ENCODE results near the gene IL2.

Gene IL2

DNA sequence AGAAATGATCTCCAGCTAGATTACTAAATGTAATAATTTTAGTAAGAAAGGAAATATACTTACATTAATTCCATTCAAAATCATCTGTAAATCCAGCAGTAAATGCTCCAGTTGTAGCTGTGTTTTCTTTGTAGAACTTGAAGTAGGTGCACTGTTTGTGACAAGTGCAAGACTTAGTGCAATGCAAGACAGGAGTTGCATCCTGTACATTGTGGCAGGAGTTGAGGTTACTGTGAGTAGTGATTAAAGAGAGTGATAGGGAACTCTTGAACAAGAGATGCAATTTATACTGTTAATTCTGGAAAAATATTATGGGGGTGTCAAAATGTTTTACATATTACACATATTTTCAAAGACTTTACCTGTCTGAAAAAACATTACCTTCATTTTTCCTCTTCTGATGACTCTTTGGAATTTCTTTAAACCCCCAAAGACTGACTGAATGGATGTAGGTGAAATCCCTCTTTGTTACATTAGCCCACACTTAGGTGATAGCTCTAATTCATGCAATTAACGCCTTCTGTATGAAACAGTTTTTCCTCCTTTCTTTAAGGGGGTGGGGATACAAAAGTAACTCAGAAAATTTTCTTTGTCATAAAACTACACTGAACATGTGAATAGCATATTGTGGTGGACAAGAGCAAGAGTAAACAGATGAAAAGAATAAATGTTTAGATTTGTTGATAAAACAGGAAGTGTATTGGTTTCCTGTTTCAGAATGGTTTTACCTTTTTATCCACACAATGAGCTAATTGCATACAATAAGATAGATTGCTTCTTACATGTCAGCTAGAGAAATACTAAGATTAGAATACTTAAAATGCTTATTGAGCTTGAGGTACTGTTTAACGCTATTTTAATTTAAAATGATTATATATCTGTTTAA, at the start of gene IL2:
IL2 (minus strand) TSS at position 495 of the 886 bp plus-strand sequence; CDS start at position 210, 285 bp downstream.
- Mint-ChIP-seq H3K9me3 (no peaks in the 10 kb centered on the region), H3K4me1 (ENCODE audit: low read depth) (peaks cover 58% of the 10 kb centered on the region), H3K27me3 (no peaks in the 10 kb centered on the region), H3K4me3 (peak within 1 kb of the TSS; percentile 83), H3K27ac (peak within 1 kb of the TSS; percentile 97), H3K36me3 (ENCODE audit: low read depth) (peaks cover 38% of the 10 kb centered on the region)

DNA sequence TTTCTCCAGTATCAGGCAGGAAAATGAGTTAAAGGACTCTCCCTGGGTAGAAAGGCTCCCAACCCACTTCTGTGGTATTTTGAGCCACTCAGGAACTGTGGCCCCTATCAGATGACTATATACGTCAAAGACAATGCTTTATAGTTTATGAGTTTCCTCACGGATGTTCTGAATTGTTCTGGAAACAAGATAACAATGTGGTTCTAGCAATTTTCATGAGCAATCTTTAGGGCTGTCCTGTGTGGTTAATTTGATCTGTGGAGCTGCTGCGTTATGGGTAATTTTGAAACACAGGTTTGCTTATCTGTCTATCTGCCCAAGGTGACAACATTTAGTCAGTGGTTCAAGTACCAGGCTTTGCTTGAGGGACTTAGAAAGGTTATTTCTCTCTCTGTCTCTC, 46.7 kb upstream of the IL2 start:
- peaks cover 13% of the 10 kb centered on the region for H3K27me3 Mint-ChIP-seq
- H3K9me3 Mint-ChIP-seq = peaks cover 3% of the 10 kb centered on the region
- H3K27ac Mint-ChIP-seq = peak overlapping the region; percentile 75
- H3K4me1 Mint-ChIP-seq (ENCODE audit: low read depth) = peaks cover 47% of the 10 kb centered on the region
- H3K4me3 Mint-ChIP-seq = no peak overlapping the region
- H3K36me3 Mint-ChIP-seq (ENCODE audit: low read depth) = no peaks in the 10 kb centered on the region

DNA sequence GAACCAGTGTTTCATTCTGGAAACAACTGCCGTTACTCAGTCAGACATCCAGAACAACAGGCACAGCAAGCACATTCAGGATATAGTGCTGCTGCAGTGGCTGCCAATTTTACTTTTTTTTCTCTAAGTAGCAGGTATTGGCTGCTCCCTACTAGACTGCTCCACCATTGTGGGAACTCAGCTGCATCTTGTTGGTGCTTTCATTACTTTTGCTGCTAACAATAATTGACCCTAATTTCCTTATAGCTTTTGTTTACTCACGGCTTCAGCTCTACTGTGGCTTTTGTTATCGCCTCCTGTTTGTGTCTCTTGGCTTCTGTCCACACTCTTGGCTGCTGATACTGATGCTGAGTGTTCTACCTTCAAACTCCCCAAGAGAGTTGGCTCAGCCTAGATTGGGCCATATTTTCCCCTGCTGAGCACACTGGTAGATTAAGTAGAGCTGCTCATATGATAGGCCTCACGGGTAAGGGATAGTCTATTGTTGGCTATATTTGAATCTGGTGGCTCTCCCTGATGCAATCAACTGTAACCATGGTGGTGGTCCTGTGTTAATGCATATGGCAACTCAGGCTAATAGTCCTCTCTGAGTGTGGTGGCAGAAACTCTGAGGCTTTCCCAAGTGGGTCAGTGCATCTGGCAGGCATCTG, 44.5 kb upstream of the IL2 start:
- Mint-ChIP-seq H3K4me1 (ENCODE audit: low read depth) (peaks cover 26% of the 10 kb centered on the region), H3K27ac (no peak overlapping the region), H3K4me3 (no peak overlapping the region), H3K27me3 (peaks cover 10% of the 10 kb centered on the region), H3K36me3 (ENCODE audit: low read depth) (no peaks in the 10 kb centered on the region), H3K9me3 (peaks cover 3% of the 10 kb centered on the region)

DNA sequence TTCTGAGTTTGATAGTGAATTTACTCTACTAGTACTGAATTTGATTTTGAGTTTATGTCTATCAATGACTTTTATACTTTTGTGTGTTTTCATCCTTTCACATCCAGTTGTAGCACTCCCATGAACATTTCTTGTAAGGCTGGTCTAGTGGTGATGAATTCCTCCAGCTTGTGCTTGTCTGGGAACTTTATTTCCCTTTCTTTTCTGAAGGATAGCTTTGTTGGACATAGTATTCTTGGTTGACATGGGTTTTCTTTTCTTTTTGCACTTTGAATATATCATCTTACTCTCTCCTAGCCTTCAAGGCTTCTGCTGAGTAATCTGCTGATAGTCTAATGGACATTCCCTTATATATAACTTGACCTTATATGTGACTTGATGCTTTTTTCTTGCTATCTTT, 32.5 kb upstream of the IL2 start:
- no peak overlapping the region for H3K4me3 Mint-ChIP-seq
- peaks cover 13% of the 10 kb centered on the region for H3K27me3 Mint-ChIP-seq
- no peaks in the 10 kb centered on the region for H3K4me1 Mint-ChIP-seq (ENCODE audit: low read depth)
- no peak overlapping the region for H3K27ac Mint-ChIP-seq
- H3K9me3 Mint-ChIP-seq = peaks cover 22% of the 10 kb centered on the region
- H3K36me3 Mint-ChIP-seq (ENCODE audit: low read depth) = peaks cover 7% of the 10 kb centered on the region

DNA sequence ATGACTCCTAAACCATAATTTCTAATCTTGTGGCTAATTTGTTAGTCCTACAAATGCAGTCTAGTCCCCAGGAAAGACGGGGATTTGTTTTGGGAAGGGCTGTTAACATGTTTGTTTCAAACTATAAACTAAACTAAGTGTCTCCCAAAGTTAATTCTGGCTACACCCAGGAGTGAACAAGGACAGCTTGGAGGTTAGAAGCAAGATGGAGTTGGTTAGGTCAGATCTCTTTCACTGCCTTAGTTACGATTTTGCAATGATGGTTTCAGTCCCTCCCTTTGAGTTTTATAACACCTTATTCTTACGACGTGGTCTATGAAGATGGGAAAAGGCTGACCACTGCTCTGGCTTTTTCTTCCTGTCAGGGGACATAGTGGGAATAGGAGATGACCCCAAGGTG, 27.0 kb upstream of the IL2 start:
- Mint-ChIP-seq H3K27me3 (peaks cover 21% of the 10 kb centered on the region), H3K9me3 (peaks cover 9% of the 10 kb centered on the region), H3K4me3 (no peak overlapping the region), H3K4me1 (ENCODE audit: low read depth) (peaks cover 10% of the 10 kb centered on the region), H3K36me3 (ENCODE audit: low read depth) (no peaks in the 10 kb centered on the region), H3K27ac (no peak overlapping the region)

DNA sequence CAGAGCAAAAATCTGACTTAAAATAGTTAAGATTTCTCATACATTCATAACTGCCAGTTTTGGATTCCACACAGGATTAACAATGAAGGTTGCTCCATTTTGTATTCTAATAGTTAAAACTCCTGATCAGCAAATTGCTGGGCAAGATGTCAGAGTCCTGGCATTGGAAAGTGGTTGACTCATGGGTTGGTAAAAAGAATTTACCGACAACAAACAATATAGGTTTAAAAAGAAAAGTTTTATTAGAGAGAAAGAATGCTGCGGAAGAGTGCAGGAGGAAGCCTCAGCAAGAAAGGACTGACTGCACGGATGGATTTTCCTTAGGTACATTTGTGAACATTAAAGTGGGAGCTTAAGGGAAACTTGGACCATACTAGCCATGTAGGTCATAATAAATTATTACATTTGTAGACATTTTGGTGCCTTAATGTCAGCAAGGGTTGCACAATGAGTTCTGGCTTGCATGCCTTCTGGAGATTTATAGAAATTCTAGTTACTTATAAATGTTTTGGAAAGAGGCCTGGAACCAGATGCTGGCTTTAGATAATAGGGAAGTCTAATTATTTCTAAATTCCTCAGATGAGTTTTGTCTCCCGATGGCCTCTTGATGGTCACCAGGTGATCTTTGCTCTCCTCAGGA, 25.4 kb upstream of the IL2 start:
- no peak overlapping the region for H3K4me3 Mint-ChIP-seq
- peaks cover 2% of the 10 kb centered on the region for H3K9me3 Mint-ChIP-seq
- no peak overlapping the region for H3K27ac Mint-ChIP-seq
- H3K27me3 Mint-ChIP-seq = peaks cover 12% of the 10 kb centered on the region
- H3K4me1 Mint-ChIP-seq (ENCODE audit: low read depth) = peaks cover 17% of the 10 kb centered on the region
- H3K36me3 Mint-ChIP-seq (ENCODE audit: low read depth) = no peaks in the 10 kb centered on the region

DNA sequence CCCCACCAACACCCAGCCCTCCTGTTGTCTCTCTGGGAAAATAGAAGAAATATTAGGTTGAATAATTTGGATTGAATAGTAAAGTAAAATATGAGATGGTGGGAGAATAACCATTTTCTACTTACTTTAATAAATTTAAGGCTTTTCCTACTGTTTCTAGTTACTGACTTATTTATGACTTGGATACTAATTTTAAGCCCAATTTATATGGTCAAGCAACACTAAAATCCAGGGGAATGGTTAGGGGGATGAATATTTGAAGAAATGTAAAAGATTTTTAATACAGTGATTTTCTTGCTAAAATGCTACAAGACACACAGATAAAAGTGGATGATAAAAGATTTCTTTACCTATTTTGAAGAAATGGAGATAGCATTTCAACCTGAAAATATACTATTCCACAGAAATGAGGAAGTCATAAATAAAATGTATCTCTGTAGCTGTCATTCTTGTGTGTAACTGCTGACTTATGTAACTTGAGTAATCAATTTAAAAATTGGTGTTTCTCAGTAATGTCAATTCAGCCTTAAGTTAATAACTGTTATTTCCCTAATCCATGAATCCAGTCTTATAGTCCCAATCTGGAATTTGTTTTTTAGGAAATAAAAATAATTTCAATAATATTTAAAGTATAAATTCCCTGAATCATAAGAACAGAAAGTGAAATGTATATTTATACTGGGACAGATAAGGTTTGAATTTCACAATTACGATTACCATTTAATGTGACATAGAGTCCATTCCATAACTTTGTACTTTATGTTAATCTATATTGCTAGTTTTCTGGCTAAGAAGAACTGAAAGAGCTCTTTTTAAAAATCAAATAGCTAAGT, 24.3 kb upstream of the IL2 start:
- Mint-ChIP-seq H3K4me3 (no peak overlapping the region), H3K27ac (no peak overlapping the region), H3K27me3 (peaks cover 8% of the 10 kb centered on the region), H3K9me3 (peaks cover 1% of the 10 kb centered on the region), H3K4me1 (ENCODE audit: low read depth) (peaks cover 24% of the 10 kb centered on the region), H3K36me3 (ENCODE audit: low read depth) (no peaks in the 10 kb centered on the region)

DNA sequence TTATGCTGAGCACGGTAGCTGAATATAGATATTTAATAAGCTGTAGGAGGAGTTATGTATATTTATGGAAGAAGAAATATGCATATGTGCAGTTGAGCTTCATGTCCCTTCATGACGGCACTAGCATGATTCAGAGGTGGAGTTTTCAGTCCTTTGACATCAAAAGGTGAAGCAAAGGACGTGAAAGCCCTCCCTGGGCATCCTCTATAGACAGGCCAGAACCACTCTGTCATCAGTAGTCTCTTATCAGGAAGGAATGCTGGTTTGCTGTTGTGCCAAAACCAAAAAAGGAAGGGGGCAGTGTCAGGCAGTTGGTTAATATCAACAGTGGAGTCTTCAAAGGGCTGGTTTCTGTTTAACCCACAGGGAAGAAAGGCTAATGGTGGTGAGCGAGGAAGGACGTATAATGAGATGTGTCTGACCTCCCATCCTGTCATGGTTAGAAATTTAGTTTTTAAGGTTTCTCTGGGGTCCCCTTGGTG, 23.5 kb upstream of the IL2 start:
- no peaks in the 10 kb centered on the region for H3K36me3 Mint-ChIP-seq (ENCODE audit: low read depth)
- no peak overlapping the region for H3K4me3 Mint-ChIP-seq
- H3K27ac Mint-ChIP-seq = no peak overlapping the region
- peaks cover 24% of the 10 kb centered on the region for H3K4me1 Mint-ChIP-seq (ENCODE audit: low read depth)
- peaks cover 3% of the 10 kb centered on the region for H3K9me3 Mint-ChIP-seq
- peaks cover 8% of the 10 kb centered on the region for H3K27me3 Mint-ChIP-seq

DNA sequence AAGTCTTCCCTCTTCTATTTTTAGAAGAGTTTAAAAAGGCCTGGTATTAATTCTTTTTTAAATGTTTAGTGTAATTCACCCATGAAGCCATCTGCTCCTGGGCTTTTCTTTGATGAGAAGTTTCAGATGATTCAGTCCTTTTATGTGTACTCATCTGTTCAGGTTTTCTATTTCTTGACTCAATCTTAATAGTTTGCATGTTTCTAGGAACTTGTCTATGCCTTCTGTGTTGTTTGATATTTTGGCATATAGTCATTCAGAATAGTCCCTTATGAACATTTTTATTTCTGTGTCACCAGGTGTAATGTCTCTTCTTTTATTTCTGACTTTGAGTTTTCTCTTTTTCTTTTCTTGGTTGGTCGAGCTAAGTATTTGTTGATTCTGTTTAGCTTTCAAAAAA, 20.2 kb upstream of the IL2 start:
- peaks cover 8% of the 10 kb centered on the region for H3K27me3 Mint-ChIP-seq
- peaks cover 24% of the 10 kb centered on the region for H3K4me1 Mint-ChIP-seq (ENCODE audit: low read depth)
- peaks cover 3% of the 10 kb centered on the region for H3K9me3 Mint-ChIP-seq
- H3K27ac Mint-ChIP-seq = no peak overlapping the region
- no peak overlapping the region for H3K4me3 Mint-ChIP-seq
- H3K36me3 Mint-ChIP-seq (ENCODE audit: low read depth) = no peaks in the 10 kb centered on the region

DNA sequence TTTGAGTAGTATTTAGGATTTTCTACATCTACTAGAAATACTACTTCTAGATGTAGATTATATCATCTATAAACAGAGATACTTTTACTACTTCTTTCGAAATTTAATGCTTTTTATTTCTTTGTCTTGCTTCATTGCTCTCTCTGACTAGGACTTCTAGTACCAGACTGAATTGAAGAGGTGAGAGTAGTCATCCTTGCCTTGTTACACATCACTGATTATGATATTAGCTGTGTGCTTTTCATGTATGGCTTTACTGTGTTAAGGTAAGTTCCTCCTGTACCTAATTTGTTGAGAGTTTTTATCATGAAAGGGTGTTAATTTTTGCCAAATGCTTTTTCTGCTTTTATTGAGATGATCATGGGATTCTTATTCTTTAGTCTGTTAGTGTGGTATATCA, 19.6 kb upstream of the IL2 start:
- H3K36me3 Mint-ChIP-seq (ENCODE audit: low read depth) = no peaks in the 10 kb centered on the region
- H3K9me3 Mint-ChIP-seq = peaks cover 3% of the 10 kb centered on the region
- H3K4me3 Mint-ChIP-seq = no peak overlapping the region
- H3K27me3 Mint-ChIP-seq = peaks cover 8% of the 10 kb centered on the region
- no peak overlapping the region for H3K27ac Mint-ChIP-seq
- H3K4me1 Mint-ChIP-seq (ENCODE audit: low read depth) = peaks cover 24% of the 10 kb centered on the region

DNA sequence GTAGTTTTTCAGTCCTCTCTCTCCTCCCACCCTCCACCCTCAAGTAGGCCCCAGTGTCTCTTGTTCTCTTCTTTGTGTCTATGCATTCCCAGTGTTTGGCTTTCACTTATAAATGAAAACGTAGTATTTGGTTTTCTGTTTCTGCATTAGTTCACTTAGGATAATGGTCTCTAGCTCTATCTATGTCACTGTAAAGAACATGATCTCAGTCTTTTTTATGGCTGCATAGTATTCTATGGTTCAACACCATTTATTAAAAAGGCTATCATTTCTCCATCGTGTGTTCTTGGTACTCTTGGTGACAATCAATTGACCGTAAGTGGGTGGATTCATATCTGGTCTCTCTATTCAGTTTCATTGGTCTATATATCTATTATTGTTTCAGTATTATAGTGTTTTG, 18.7 kb upstream of the IL2 start:
- Mint-ChIP-seq H3K9me3 (peaks cover 3% of the 10 kb centered on the region), H3K4me3 (no peak overlapping the region), H3K4me1 (ENCODE audit: low read depth) (peaks cover 22% of the 10 kb centered on the region), H3K36me3 (ENCODE audit: low read depth) (no peaks in the 10 kb centered on the region), H3K27ac (no peak overlapping the region), H3K27me3 (peaks cover 5% of the 10 kb centered on the region)

DNA sequence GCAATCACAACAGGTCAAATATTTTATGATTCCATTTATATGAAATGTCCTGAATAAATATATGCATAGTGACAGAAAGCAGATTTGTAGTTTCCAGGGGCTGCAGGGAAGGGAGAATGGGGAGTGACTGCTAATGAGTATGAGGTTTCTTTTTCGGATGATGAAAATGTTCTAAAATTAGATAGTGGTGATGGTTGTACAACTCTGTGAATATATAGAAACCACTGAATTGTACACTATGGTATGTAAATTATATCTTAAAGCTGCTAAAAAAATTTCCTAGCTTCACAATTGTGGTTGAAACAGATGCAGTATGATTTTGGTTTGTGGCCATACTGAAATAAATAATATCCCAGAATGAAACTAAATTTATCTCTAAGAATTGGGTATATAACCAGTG, 12.9 kb upstream of the IL2 start:
- Mint-ChIP-seq H3K4me1 (ENCODE audit: low read depth) (peaks cover 7% of the 10 kb centered on the region), H3K9me3 (peaks cover 2% of the 10 kb centered on the region), H3K36me3 (ENCODE audit: low read depth) (no peaks in the 10 kb centered on the region), H3K27me3 (no peaks in the 10 kb centered on the region), H3K4me3 (no peak overlapping the region), H3K27ac (no peak overlapping the region)

DNA sequence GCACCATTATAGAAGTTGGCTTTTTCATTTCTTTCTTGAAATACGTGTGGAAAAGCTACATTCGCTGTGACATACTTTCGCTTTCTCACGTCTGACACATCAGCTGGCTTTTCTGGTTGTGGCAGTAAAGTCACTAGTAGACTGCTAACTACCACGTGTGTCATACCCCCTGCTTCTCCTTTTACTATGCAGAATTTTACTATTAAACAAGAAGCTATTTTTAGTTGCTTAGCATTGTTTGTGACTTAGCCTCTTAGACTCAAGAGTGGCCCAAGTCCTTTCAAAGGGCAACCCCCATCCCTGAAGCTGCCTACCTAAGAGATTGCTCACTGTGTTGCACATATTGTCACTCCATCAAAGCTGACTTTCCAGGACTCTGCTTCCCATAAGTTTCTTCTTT, 2.1 kb upstream of the IL2 start:
- peak overlapping the region; percentile 97 for H3K27ac Mint-ChIP-seq
- H3K9me3 Mint-ChIP-seq = no peaks in the 10 kb centered on the region
- H3K36me3 Mint-ChIP-seq (ENCODE audit: low read depth) = peaks cover 19% of the 10 kb centered on the region
- H3K4me1 Mint-ChIP-seq (ENCODE audit: low read depth) = peaks cover 44% of the 10 kb centered on the region
- H3K4me3 Mint-ChIP-seq = peak overlapping the region; percentile 81
- no peaks in the 10 kb centered on the region for H3K27me3 Mint-ChIP-seq

DNA sequence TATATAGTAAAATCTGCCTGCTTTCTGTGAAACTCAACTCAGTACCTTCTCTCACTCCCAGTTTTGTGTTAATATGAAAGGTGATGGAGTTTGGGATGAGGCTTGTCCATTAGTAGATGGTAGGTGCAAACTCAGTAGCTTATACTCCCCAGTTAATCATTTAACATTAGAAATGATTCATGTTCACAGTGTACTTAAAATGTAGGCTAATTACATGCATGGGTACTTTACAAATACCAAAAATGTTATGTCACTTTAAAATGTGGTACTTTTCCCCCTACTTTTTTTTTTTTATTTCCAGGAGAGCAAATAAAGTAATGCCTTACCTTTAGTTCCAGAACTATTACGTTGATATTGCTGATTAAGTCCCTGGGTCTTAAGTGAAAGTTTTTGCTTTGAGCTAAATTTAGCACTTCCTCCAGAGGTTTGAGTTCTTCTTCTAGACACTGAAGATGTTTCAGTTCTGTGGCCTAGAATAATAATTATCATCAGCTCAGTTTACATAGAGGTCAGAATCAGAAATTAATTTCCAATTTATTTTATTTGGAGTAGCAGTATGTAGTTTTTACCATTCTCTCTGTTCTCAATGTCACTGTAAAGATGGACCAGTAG, 3.0 kb downstream of the IL2 start:
- H3K27ac Mint-ChIP-seq = peak overlapping the region; percentile 71
- H3K27me3 Mint-ChIP-seq = peaks cover 4% of the 10 kb centered on the region
- peaks cover 43% of the 10 kb centered on the region for H3K4me1 Mint-ChIP-seq (ENCODE audit: low read depth)
- peak overlapping the region; percentile 80 for H3K4me3 Mint-ChIP-seq
- H3K36me3 Mint-ChIP-seq (ENCODE audit: low read depth) = peaks cover 48% of the 10 kb centered on the region
- H3K9me3 Mint-ChIP-seq = no peaks in the 10 kb centered on the region

Measured in stimulated activated naive CD8-positive, alpha-beta T cell treated with anti-CD3 and anti-CD28 coated beads, Interleukin-15, Interleukin-2, amounts not matched to agents 100 ng/mL and 50 ng/mL, for 24 hours (primary cell).